Skin of body (tissue), 2 donors: ENCODE results near the gene PICK1. TPM values are rescaled to one million over a fixed set of nuclear protein-coding genes. Genes with fewer than 3 reads are reported as not detected.
A peak's percentile ranks its signal among the peaks of the same experiment; 100 is the strongest.
"Not testable (repeated sequence)": the region's sequence is repeated elsewhere in the genome, so short reads cannot be mapped to it uniquely, and the experiment has no call there.

Experiments
- DNase-seq: peaks from one replicate; lab custom pipeline; 2025; lab: John Stamatoyannopoulos, UW
- total RNA-seq: library from RNA; depleted of rRNA; stranded (reverse); fragments of >200 nt; gene quantifications from one replicate; pipeline ENCODE4 v1.2.3, GENCODE V29; 2014

Gene PICK1
- total RNA-seq, 1 donor from 2014 or later, result 15.4 TPM

DNA sequence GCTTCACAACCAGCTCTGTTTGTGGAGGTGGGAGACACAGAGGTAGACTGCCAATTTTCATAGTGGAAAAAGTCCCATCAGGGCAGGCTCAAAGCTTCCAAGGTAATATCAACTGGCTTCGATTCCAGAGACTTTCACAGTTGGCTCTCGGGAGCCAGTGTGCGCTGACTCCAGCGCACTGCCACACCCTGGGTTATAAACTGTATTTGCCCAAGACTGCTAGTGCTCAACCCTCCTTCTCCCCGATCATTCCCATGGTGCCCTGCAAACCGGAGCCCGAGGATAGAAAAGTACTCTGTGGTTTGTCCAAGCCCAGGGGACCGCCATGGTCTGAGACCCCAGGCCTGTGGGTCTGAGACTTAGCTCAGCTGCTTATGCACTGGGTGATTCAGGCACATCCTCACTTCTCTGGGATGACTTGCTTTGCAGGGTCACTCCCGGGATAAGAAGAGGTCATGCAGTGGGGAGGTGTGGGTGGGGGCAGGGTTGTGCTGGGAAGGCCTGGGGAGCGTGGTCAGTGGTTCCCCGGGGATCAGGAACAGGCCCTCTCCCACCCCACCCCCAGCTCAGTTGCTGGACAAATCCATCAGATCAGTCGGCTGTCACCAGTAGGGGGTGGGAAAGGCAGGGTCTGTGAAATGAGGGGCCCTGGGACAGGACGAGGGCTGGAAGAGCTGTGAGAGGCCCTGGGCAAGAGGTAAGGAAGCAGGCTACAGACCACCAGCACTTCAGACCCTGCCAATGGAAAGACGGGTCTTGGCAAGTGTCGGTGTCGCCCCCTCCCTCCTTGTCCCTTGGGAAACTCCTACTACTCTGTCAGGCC, 26.7 kb upstream of the PICK1 start:
- DNase-seq, result no peak

GRCh38 chr22:38031491-38031890, 25.7 kb upstream of the PICK1 start:
- no peak for DNase-seq

- peak; percentile 14 for DNase-seq
These were observed 24.3 kb upstream of the PICK1 start for GRCh38 chr22:38032681-38033521.

DNA sequence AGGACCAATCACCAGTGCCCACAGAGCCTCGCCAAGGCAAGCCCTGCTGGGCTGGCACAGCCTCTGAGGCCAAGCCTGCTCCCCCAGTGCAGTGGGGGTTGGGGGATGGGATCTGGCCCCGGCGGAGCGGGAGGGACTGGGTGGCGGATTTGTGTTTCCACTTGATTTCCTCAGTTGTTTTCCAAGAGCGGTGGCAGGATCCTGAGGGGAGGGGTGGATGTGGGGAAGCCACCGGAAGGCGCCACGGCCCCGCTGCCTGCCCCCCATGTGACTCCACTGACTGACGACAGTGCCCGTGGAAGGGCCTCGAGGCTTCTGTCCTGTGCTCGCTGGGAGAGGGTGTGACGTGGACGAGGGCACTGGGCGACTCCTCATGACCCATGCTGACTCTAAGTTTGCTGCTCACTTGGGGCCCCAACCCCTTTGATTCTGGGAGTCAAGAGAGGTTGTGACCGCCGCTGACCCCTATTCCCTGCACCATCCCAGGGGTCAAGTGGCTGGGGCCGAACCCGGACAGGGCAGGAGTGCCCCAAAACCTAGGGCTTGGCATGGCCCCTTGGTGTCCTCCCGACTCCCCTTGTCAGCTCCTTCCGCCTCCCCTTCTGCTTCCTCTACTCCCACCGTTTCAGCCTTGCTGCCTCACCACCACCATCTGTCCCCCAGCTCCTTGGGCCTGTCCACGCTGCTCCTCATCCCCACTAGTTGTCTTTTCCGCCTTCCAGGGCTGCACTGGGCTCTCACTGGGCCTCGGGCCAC, 23.5 kb upstream of the PICK1 start:
- no peak for DNase-seq

- DNase-seq, result peak; percentile 45
These were observed 22.8 kb upstream of the PICK1 start for GRCh38 chr22:38034278-38034882.

GRCh38 chr22:38034884-38035529, 22.2 kb upstream of the PICK1 start:
- no peak for DNase-seq

DNA sequence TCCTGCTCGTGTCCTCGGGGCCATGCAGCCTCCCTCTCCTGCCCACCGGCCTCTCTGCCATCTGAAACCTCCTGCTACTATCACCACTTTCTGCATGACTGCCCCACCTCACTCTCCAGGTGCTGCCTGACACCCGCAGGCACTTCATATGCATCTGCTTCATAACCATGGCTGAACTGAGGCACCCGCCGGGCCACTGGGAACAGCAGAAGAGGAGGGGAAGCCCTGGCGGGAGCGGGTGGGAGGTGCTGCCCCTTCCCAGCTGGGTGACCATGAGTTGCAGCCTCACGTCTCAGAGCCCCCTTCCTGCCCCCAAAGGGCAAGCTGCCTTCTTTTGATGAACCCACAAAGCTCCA, 21.7 kb upstream of the PICK1 start:
- DNase-seq, result no peak

DNA sequence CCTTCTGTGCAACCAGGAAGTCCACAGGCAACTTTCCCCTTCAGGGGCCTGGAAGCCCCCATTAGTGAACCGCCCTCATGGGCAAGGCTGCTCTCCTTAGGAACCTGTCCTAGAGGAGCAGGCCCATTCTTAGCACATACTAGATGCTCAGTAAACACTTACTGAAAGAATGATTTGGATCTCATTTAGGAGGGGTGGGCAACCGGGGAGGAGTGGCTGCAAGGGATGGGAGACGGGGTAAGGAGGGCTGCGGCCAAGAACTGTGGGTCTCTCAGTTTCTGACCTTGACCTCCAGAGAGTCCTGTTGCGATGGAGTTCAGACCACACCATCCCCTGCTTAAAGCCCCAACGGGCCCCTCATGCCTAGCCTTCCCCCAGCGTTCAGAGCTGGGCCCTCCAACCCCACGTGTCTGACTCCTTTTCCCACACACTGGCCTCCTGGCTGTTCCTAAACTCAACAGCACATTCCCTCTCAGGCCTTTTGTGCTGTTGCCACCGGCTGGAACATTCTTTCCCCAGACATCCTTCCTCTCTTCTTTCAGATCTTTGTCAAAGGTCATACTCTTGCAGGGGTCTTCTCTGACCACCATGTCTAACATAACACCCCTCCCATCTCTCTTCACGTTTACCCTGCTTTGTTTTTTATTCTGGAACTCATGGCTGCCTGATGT, 20.7 kb upstream of the PICK1 start:
- no peak for DNase-seq

DNA sequence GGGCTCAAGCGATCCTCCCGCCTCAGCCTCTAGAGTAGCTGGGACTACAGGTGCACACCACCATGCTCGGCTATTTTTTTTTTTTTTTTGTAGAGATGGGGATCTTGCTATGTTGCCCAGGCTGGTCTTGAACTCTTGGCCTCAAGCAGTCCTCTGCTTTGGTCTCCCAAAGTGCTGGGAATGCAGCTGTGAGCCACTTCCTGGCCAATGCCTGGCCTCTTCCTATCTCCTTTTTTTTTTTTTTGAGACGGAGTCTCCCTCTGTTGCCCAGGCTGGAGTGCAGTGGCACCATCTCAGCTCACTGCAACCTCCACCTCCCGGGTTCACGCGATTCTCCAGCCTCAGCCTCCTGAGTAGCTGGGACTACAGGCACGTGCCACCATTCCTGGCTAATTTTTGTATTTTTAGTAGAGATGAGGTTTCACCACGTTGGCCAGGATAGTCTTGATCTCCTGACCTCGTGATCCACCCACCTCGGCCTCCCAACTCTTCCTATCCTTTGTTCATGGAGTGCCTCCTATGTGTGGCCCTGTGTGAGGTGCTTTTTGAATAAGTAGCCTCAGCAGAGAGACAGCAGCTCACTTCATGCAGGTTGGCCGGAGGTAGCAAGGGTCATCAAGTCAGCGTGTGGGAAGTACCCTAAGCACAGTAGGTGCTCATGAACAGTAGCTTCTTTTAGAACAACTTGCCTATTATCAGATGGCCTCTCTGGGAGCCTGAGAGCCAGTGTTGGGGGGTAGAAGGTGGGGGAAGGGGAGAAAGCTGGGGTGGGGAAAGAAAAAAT, 19.6 kb upstream of the PICK1 start:
- not testable (repeated sequence) for DNase-seq

GRCh38 chr22:38038426-38038825, 18.8 kb upstream of the PICK1 start:
- DNase-seq, result no peak

DNA sequence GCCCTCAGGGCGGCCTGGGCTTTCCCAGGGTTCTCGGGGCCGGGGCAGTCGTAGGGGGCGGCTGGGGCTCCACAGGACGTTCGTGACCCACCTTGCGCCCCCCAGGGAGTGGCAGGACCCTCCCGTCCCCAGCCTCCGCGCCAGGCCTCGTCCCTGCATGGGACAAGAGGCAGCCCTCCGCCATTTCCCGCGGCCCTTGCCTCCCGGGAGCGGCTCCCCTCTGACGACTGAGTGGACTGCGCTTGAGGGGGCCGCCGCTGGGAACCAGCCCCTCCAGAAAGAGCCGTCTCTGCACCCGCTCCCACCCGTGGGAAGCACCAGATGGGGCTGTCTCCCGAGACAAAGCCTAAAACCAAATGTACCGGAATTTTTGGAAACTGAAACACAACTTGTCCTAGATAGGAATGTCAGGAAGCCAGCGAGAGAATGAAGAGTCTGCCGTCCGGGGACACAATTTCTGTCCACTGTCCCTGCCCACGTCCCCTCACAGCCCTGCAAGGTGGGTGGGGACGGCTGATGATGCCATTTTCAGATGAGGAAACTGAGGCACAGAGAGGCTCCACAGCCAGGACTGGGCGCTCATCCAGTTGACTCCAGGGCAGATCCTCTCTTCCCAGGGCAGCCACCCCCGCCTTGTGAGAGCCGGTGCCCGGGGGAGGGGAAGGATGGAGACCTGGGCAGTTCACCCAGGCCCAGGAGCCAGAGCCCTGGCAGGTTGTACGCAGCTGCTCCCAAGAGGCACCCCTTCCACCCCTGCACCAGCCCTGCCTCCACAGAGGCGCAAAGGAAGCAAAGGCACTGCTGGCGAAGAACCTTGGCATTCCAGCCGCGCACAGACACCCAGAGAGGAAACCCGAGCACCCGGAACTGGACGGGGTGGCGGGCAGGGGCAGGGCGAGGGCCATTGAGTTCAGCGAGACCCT, 18.1 kb upstream of the PICK1 start:
- no peak for DNase-seq

DNA sequence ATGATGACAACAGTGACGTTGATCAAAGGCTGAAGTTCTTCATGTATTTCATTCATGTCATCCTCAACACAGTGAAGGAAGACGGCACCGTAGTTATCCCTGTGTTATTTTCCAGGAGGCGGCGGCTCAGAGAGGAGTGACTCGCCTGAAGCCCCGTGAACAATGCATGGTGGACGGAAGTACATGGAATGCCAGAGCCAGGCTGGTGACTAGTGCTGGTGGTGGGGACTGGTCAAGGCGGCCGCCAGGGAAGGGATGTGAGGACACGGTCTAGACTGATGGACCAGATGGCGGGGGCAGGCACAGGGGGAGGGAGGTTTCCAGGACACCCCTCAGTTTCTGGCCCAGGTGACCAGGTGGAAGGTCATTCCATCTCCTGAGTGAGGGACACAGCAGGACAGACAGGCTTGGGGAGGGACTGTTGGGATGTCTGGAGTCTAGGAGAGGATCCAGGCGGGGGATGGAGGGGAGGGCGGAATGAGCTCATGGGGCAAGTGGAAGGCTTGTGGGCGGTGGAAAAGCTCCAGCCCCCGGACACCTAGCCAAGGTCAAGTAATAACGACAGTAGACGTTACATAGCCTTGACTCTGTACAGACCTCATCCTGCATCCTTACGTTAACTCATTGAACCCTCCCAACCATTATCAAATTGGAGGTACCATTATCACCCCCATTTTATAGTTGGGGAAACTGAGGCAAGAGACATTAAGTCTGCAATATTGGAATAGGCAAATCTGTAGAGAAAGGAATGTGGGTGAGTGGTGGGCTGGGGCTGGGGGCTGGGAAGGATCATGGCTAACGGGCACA, 16.0 kb upstream of the PICK1 start:
- DNase-seq, result no peak

- no peak for DNase-seq
These were observed 15.3 kb upstream of the PICK1 start for GRCh38 chr22:38041760-38042487.

DNA sequence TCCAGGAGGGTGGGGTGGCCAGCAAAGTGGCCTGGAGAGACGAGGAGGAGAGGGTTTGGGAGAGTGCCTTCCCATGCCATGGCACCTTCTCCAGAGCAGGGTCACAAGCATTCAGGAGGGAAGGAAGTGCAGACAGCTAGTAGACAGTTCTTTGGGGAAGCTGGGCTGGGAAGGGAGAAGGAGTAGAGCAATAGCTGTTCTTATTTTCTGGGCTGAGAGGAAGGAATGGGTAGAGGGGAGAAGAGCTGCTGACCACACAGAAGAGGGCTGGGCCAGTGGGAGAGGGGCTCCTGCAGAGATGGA, 14.8 kb upstream of the PICK1 start:
- no peak for DNase-seq

DNA sequence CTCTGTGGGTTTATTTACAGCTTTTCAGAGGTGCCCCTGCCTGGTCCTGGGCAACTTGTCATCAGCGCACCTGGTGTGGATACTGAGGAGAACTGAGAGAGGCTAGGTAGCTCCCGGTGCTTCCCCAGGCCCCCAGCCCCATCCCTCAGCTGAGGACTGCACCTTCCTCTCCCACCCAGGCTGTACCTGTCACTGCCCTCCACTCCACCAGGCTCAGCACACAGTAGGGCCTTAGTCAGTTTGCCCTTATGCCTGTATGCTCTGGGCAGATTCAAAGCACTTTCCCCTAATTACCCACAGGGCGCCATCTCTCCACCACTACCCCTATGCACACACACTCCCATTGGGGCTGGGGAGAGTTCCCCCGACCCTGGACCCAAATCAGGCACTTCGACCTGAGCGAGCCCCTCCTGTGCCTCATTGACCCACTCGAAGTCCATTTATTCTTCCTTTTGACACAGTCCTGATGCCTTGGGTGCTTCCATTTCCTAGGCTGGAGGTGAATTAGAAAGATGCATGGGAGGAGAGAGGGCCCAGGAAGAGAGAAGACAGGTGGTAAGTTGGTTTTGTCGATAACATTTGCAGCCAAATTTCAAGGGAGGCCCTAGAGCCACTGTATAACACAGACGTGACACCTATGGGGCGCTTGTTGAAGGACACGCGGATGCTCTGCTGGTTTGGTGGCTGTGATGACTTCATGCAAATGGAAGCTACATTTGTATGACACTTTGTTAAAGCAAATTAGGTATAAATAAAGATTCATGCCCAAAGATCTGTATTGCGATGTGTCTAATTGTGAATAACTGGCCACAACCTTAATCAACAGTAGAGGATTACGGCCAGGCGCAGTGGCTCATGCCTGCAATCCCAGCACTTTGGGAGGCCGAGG, 13.8 kb upstream of the PICK1 start:
- DNase-seq, result no peak

GRCh38 chr22:38046070-38046748, 11.0 kb upstream of the PICK1 start:
- no peak for DNase-seq
